ENCODE results near the gene SPATS2. TPM values are rescaled to one million over a fixed set of nuclear protein-coding genes. Genes with fewer than 3 reads are reported as not detected.

SPATS2 gene
- total and polyA plus RNA-seq, 2 donors (not counting 1 experiment from before 2014, with no cell fraction given), result 11.3 to 21.5 TPM

- H4K20me1 ChIP-seq (ENCODE audit: control insufficient read depth, insufficient read depth, low read length, poor library complexity, severe bottlenecking), result no peaks in the 10 kb centered on the region
- H3K4me1 Mint-ChIP-seq, result no peaks in the 10 kb centered on the region
- H3K27ac ChIP-seq (ENCODE audit: low read length in 2 of 2), result no peak overlapping the region
- no peaks in the 10 kb centered on the region for H3K9me3 Mint-ChIP-seq (ENCODE audit: insufficient read depth)
- no peak overlapping the region for H3K9ac ChIP-seq (ENCODE audit: low read length)
- no peaks in the 10 kb centered on the region for H3K36me3 ChIP-seq (replicated peaks in 1 of 2; ENCODE audit: control extremely low read depth in 1 of 2, control insufficient read depth in 1 of 2, extremely low read depth in 1 of 2, insufficient read depth in 2 of 2, low read length in 1 of 2)
- no peak overlapping the region for H3K27ac Mint-ChIP-seq
- intact Hi-C loops (cut with micrococcal nuclease), result no loop called here
- H2AFZ ChIP-seq (ENCODE audit: insufficient read depth, low read depth, low read length, poor library complexity, severe bottlenecking), result no peak overlapping the region
- ATAC-seq (ENCODE audit: low read depth) (no peak), DNase-seq (no peak)
- no peaks in the 10 kb centered on the region for H3K79me2 ChIP-seq (ENCODE audit: control insufficient read depth, insufficient read depth, low read length)
- H3K4me3 Mint-ChIP-seq, result no peak overlapping the region
- no peak overlapping the region for H3K4me3 ChIP-seq (ENCODE audit: control extremely low read depth in 1 of 5, extremely low read depth in 1 of 5, insufficient read depth in 1 of 5, low read depth in 2 of 5, low read length in 4 of 5)
- TF ChIP-seq, protein P1, sequence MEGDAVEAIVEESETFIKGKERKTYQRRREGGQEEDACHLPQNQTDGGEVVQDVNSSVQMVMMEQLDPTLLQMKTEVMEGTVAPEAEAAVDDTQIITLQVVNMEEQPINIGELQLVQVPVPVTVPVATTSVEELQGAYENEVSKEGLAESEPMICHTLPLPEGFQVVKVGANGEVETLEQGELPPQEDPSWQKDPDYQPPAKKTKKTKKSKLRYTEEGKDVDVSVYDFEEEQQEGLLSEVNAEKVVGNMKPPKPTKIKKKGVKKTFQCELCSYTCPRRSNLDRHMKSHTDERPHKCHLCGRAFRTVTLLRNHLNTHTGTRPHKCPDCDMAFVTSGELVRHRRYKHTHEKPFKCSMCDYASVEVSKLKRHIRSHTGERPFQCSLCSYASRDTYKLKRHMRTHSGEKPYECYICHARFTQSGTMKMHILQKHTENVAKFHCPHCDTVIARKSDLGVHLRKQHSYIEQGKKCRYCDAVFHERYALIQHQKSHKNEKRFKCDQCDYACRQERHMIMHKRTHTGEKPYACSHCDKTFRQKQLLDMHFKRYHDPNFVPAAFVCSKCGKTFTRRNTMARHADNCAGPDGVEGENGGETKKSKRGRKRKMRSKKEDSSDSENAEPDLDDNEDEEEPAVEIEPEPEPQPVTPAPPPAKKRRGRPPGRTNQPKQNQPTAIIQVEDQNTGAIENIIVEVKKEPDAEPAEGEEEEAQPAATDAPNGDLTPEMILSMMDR (IDR thresholded peaks at IDR 0.05), result no peak
- TF ChIP-seq EZH2 (IDR thresholded peaks at IDR 0.05; ENCODE audit: borderline replicate concordance, insufficient read depth, low read depth, low read length, poor library complexity, severe bottlenecking), result no peak
- H3K4me1 ChIP-seq (ENCODE audit: control insufficient read depth in 2 of 2, insufficient read depth in 2 of 2, low read length in 2 of 2), result no peaks in the 10 kb centered on the region
- no peak overlapping the region for H3K4me2 ChIP-seq (replicated peaks; ENCODE audit: low read depth, low read length, poor library complexity, severe bottlenecking)
- H3K27me3 ChIP-seq (replicated peaks in 1 of 4; ENCODE audit: control extremely low read depth in 1 of 4, control insufficient read depth in 3 of 4, insufficient read depth in 4 of 4, low read length in 3 of 4), result no peaks in the 10 kb centered on the region
- WGBS (ENCODE audit: insufficient coverage), result 100% methylated on average over 1 of the region's 5 CpGs
- H3K9me3 ChIP-seq (ENCODE audit: control extremely low read depth in 1 of 3, control insufficient read depth in 2 of 3, insufficient read depth in 1 of 3, low read length in 2 of 3), result no peaks in the 10 kb centered on the region
- POLR2A ChIA-PET, result no interaction called here
- CTCF ChIA-PET, result interaction anchor here (0.7 to 15.7 kb wide), 15 partner anchors 10 to 226 kb away, joined by 3 to 729 read pairs (median 7); partner anchors contain the start of genes DNAJC22, SPATS2 and TROAP
- H3K27me3 Mint-ChIP-seq, result no peaks in the 10 kb centered on the region
Measured at GRCh38 chr12:49515266-49515665, 148.0 kb downstream of the SPATS2 start.

DNA sequence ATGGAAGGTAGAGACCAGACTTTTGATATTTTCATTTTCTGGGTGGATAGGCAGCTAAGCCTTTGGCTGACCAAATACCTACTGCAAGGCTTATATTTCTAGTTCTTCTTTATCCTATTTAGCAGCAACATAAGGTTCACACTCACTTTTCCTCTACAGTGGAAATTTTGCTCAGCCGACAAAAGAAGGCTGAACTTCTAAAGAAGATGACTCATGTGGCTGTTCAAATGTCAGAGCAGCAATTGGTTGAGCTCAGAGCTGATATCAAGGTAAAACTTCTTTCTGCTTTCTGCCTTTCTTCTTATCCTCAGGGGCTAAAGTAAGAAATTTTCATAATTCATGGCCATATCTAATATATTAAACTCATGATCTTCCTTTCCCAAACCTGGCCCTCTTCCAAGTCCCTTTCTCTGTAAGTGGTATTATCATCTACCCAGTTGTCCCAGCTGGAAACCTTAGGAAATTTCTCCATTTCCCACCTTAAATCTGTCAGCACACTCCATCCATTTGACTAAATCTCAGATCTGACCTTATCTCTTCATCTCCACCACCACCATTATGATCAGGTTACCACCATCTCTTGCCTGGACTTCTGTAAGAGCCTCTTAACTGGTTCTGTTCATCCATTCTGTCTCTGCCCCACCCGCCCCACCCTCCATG lies 151.8 kb downstream of the SPATS2 start:
- Mint-ChIP-seq H3K27ac (no peak overlapping the region), H3K9me3 (ENCODE audit: insufficient read depth) (no peaks in the 10 kb centered on the region), H3K27me3 (no peaks in the 10 kb centered on the region), H3K4me1 (peaks cover 12% of the 10 kb centered on the region), H3K4me3 (no peak overlapping the region)
- Histone ChIP-seq H3K9ac (ENCODE audit: low read length) (no peak overlapping the region), H2AFZ (ENCODE audit: insufficient read depth, low read depth, low read length, poor library complexity, severe bottlenecking) (no peak overlapping the region), H3K4me3 (ENCODE audit: control extremely low read depth in 1 of 5, extremely low read depth in 1 of 5, insufficient read depth in 1 of 5, low read depth in 2 of 5, low read length in 4 of 5) (no peak overlapping the region), H3K4me1 (ENCODE audit: control insufficient read depth in 2 of 2, insufficient read depth in 2 of 2, low read length in 2 of 2) (peaks cover 3 to 10% of the 10 kb centered on the region in 2 donors), H3K27ac (ENCODE audit: low read length in 2 of 2) (no peak overlapping the region), H3K27me3 (replicated peaks in 1 of 4; ENCODE audit: control extremely low read depth in 1 of 4, control insufficient read depth in 3 of 4, insufficient read depth in 4 of 4, low read length in 3 of 4) (no peaks in the 10 kb centered on the region), H4K20me1 (ENCODE audit: control insufficient read depth, insufficient read depth, low read length, poor library complexity, severe bottlenecking) (no peaks in the 10 kb centered on the region), H3K9me3 (ENCODE audit: control extremely low read depth in 1 of 3, control insufficient read depth in 2 of 3, insufficient read depth in 1 of 3, low read length in 2 of 3) (no peaks in the 10 kb centered on the region), H3K4me2 (replicated peaks; ENCODE audit: low read depth, low read length, poor library complexity, severe bottlenecking) (no peak overlapping the region), H3K79me2 (ENCODE audit: control insufficient read depth, insufficient read depth, low read length) (no peaks in the 10 kb centered on the region), H3K36me3 (replicated peaks in 1 of 2; ENCODE audit: control extremely low read depth in 1 of 2, control insufficient read depth in 1 of 2, extremely low read depth in 1 of 2, insufficient read depth in 2 of 2, low read length in 1 of 2) (peaks cover 0 to 3% of the 10 kb centered on the region in 2 experiments)
- WGBS (ENCODE audit: insufficient coverage), result 100% methylated on average over 1 of the region's 2 CpGs
- no peak for ATAC-seq (ENCODE audit: low read depth)
- no peak for DNase-seq
- no peak for TF ChIP-seq EZH2 (IDR thresholded peaks at IDR 0.05; ENCODE audit: borderline replicate concordance, insufficient read depth, low read depth, low read length, poor library complexity, severe bottlenecking)
- TF ChIP-seq, protein P1 (IDR thresholded peaks at IDR 0.05), result no peak
- ChIA-PET POLR2A (no interaction called here), CTCF (interaction anchor here (0.6 to 15.7 kb wide), 3 partner anchors 10 to 163 kb away, joined by 4 to 729 read pairs (median 5); partner anchors contain the start of genes DNAJC22 and SPATS2)
- intact Hi-C loops (cut with micrococcal nuclease), result no loop called here
